Memory B cell (primary cell): ENCODE data around the gene EFCAB8.

Experiments used
- ATAC-seq: fragments of 150-1000 bp; cut with Tn5 transposase; 2 replicates; pipeline ENCODE4 v1.10.0; 2021; ENCODE audit warnings: low read depth, mild to moderate bottlenecking, moderate library complexity
- DNase-seq, 2 donors: peaks; one replicate each; pipeline ENCODE4 v3.0.0; 2022; ENCODE audit warnings: low spot score in 2 of 2
- H3K27ac Mint-ChIP-seq: one replicate; pipeline ENCODE4 v1.8.0; 2022; ENCODE audit warnings: mild to moderate bottlenecking, moderate library complexity, mixed read lengths
- H3K27me3 Mint-ChIP-seq: one replicate; pipeline ENCODE4 v1.8.0; 2022; ENCODE audit warnings: mixed read lengths
- H3K36me3 Mint-ChIP-seq: one replicate; pipeline ENCODE4 v1.8.0; 2022; ENCODE audit warnings: mild to moderate bottlenecking, mixed read lengths
- H3K4me1 Mint-ChIP-seq: one replicate; pipeline ENCODE4 v1.8.0; 2022; ENCODE audit warnings: mixed read lengths
- H3K4me3 Mint-ChIP-seq: one replicate; pipeline ENCODE4 v1.8.0; 2022; ENCODE audit warnings: mild to moderate bottlenecking, moderate library complexity, mixed read lengths
- H3K9me3 Mint-ChIP-seq: one replicate; pipeline ENCODE4 v1.8.0; 2022; ENCODE audit warnings: mixed read lengths

The EFCAB8 gene

DNA sequence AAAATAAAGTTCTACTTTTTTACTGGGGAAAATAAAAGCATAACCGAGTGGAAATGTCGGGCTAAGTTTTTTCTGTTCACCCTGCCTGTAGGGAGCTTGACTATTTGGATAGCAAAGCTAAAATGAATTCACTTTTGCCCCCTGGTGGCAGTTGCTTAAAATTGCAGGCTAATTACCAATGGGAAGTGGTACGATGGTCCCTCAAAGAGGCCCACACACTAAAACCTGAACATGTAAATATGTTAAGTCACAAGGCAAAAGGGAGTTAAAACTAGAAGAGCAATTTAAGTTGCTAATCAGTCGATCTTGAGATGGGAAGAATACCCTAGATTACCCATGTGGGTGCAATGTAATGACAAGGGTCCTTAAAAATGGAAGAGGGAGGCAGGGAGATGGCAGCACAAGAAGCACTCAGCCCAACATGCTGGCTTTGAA is 146.4 kb downstream of the EFCAB8 start:
- peaks cover 3% of the 10 kb centered on the region for H3K36me3 Mint-ChIP-seq
- DNase-seq (no peak), ATAC-seq (no peak)
- H3K9me3 Mint-ChIP-seq: peaks cover 2% of the 10 kb centered on the region
- no peak overlapping the region for H3K4me3 Mint-ChIP-seq
- H3K4me1 Mint-ChIP-seq: peaks cover 10% of the 10 kb centered on the region
- peaks cover 2% of the 10 kb centered on the region for H3K27me3 Mint-ChIP-seq
- no peak overlapping the region for H3K27ac Mint-ChIP-seq

DNA sequence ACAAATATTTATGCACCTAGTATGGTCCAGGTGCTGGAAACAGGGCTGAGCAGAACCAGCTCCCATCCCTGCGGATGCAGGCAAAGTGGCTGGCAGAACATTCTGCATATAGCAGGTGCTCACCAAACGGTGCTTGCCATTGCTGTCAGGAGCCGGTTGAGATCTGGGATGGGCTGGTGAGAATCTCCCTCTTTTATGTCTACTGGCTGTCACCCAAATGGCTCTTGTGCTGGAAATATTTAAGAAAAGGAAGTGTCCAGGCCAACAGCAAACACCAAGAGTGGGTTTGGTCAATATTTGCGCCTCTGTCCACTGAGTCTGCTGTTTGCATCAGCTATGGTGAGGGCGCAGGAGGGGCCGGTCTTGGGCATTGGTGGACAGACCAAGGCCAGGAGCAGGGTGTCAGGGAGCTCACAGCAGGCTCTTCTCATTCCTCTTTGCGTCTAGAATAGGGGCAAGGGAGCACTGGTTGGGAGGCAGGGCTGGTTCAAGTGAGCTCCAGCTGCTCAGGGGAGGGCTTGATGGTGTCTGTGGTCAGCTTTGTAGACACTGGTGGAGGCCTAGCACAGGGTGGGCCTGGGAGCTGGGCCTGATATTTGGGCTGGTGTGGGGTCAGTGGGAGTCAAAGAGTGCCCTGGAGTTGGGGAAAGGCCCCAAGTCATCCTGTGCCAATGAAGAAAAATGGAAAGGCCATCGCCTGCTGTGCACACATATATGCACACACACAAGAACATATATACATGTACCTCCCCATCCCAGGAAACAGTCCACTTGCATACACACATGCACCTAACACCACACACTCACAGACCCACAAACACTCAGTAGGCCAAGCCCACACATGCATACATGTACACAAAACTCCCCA is 147.4 kb downstream of the EFCAB8 start:
- no peak for ATAC-seq
- H3K4me3 Mint-ChIP-seq: no peak overlapping the region

GRCh38 chr20:33006776-33007375 is 148.2 kb downstream of the EFCAB8 start:
- H3K36me3 Mint-ChIP-seq: peaks cover 3% of the 10 kb centered on the region

More for the DNA sequence above, 147.4 kb downstream of the EFCAB8 start:
- H3K27ac Mint-ChIP-seq: no peak overlapping the region
- no peak for DNase-seq
- peaks cover 2% of the 10 kb centered on the region for H3K9me3 Mint-ChIP-seq
- peaks cover 3% of the 10 kb centered on the region for H3K36me3 Mint-ChIP-seq
- H3K27me3 Mint-ChIP-seq: peaks cover 4% of the 10 kb centered on the region
- H3K4me1 Mint-ChIP-seq: peaks cover 9% of the 10 kb centered on the region

GRCh38 chr20:33007376-33008335 is 148.9 kb downstream of the EFCAB8 start, which contains the start of gene BPIFB2:
TSS of gene BPIFB2 (plus strand) at chr20:33007704. CDS start at chr20:33008575, 871 bp downstream.
- ATAC-seq (no peak), DNase-seq (no peak)
- no peak within 1 kb of the TSS for H3K4me3 Mint-ChIP-seq
- peaks cover 3% of the 10 kb centered on the region for H3K36me3 Mint-ChIP-seq
- H3K27me3 Mint-ChIP-seq: peaks cover 4% of the 10 kb centered on the region
- peaks cover 2% of the 10 kb centered on the region for H3K9me3 Mint-ChIP-seq
- no peak within 1 kb of the TSS for H3K27ac Mint-ChIP-seq
- H3K4me1 Mint-ChIP-seq: peaks cover 6% of the 10 kb centered on the region

More at GRCh38 chr20:33006776-33007375, 148.2 kb downstream of the EFCAB8 start:
- no peak overlapping the region for H3K4me3 Mint-ChIP-seq
- H3K27ac Mint-ChIP-seq: no peak overlapping the region
- ATAC-seq (no peak), DNase-seq (no peak)
- peaks cover 8% of the 10 kb centered on the region for H3K4me1 Mint-ChIP-seq
- peaks cover 2% of the 10 kb centered on the region for H3K9me3 Mint-ChIP-seq
- peaks cover 4% of the 10 kb centered on the region for H3K27me3 Mint-ChIP-seq

- no peak overlapping the region for H3K4me3 Mint-ChIP-seq
Measured at GRCh38 chr20:33008336-33009213, 149.9 kb downstream of the EFCAB8 start.

GRCh38 chr20:33009214-33010132 is 150.8 kb downstream of the EFCAB8 start:
- Mint-ChIP-seq H3K27ac (no peak overlapping the region), H3K4me3 (no peak overlapping the region), H3K4me1 (peaks cover 6% of the 10 kb centered on the region), H3K27me3 (peaks cover 4% of the 10 kb centered on the region), H3K9me3 (peaks cover 2% of the 10 kb centered on the region), H3K36me3 (peaks cover 3% of the 10 kb centered on the region)
- DNase-seq (no peak), ATAC-seq (no peak)

More at GRCh38 chr20:33008336-33009213, 149.9 kb downstream of the EFCAB8 start:
- H3K4me1 Mint-ChIP-seq: peaks cover 6% of the 10 kb centered on the region
- H3K9me3 Mint-ChIP-seq: peaks cover 2% of the 10 kb centered on the region
- H3K27ac Mint-ChIP-seq: no peak overlapping the region
- H3K36me3 Mint-ChIP-seq: peaks cover 3% of the 10 kb centered on the region
- ATAC-seq (no peak), DNase-seq (no peak)
- H3K27me3 Mint-ChIP-seq: peaks cover 4% of the 10 kb centered on the region

DNA sequence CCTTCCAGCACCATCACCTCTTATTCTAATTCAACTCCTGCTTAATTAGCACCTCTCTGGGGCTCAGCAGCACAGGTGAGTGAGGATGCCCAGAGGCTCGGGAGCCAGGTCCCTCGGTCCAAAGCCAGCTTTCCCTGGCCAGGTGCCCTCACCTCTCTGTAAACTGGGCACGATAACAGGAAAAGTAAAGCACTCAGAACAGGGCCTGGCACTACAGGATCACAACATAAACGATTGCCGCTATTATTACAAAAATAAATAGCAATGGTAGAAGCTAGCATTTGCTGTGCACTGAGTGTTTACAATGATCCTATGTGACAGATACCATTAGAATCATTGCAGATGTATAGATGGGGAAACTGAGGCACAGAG is 151.4 kb downstream of the EFCAB8 start:
- DNase-seq: no peak
- Mint-ChIP-seq H3K4me1 (peaks cover 6% of the 10 kb centered on the region), H3K27ac (no peak overlapping the region), H3K9me3 (peaks cover 2% of the 10 kb centered on the region), H3K36me3 (peaks cover 3% of the 10 kb centered on the region), H3K27me3 (peaks cover 4% of the 10 kb centered on the region), H3K4me3 (no peak overlapping the region)
- ATAC-seq: no peak

GRCh38 chr20:33010674-33011449 is 152.1 kb downstream of the EFCAB8 start:
- H3K4me1 Mint-ChIP-seq: peaks cover 3% of the 10 kb centered on the region
- DNase-seq (no peak), ATAC-seq (no peak)
- H3K27me3 Mint-ChIP-seq: peaks cover 4% of the 10 kb centered on the region
- H3K27ac Mint-ChIP-seq: no peak overlapping the region
- H3K9me3 Mint-ChIP-seq: no peaks in the 10 kb centered on the region
- no peaks in the 10 kb centered on the region for H3K36me3 Mint-ChIP-seq
- H3K4me3 Mint-ChIP-seq: no peak overlapping the region
